HepG2 (cell line): ENCODE results near the gene CFAP97D1. TPM values are rescaled to one million over a fixed set of nuclear protein-coding genes. Genes with fewer than 3 reads are reported as not detected.

Source experiments
- ATAC-seq: fragments of 200-7000 bp; cut with Tn5 transposase; 3 replicates; pipeline ENCODE4 v1.9.1; 2020; ENCODE audit warnings: mild to moderate bottlenecking, moderate library complexity
- BruUV-seq: library from RNA; stranded (reverse); fragments of 400-500 nt; replicated peaks from 2 replicates; lab custom pipeline; 2021; lab: Mats Ljungman, UMichigan
- CTCF ChIA-PET: fragments of 300-600 bp; formaldehyde crosslinking; extraction: SDS; loops from one replicate; lab custom pipeline; 2021; ENCODE audit warnings: low total read pairs, inconsistent platforms, low intra/inter-chr PET ratio; lab: Yijun Ruan, JAX
- POLR2A ChIA-PET: fragments of 350-600 bp; sonication (Branson Sonifier 250); formaldehyde crosslinking; loops from one replicate; lab custom pipeline; 2020; ENCODE audit warnings: antibody characterized with exemption, inconsistent platforms; lab: Yijun Ruan, JAX
- DNase-seq: peaks from one replicate; pipeline ENCODE4 v3.0.0-alpha.2; 2015; ENCODE audit warnings: low spot score
- FAIRE-seq: peaks from 3 replicates; lab custom pipeline; 2011; peaks lifted over from hg19 to GRCh38; lab: Jason Lieb, UNC
- H2AFZ ChIP-seq: one replicate; pipeline ENCODE4 v1.6.1; 2011; ENCODE audit warnings: low read length, inconsistent platforms
- H3K27ac ChIP-seq: fragments of 300-600 bp; 3 replicates; pipeline ENCODE4 v1.8.0; 2011; ENCODE audit warnings: mixed run types, mild to moderate bottlenecking, mixed read lengths, low read length, inconsistent platforms; ENCODE audit not compliant: insufficient read depth; ENCODE audit errors: extremely low read length
- H3K27me3 ChIP-seq, 2 experiments: fragments of 200-600 bp in 1 of 2; 2 replicates in 1 of 2; 3 replicates in 1 of 2; pipeline versions ENCODE4 v1.6.0 to v1.8.0; 2011; ENCODE audit warnings: low read length in 2 of 2, mild to moderate bottlenecking in 2 of 2, moderate library complexity in 2 of 2, inconsistent platforms in 1 of 2; ENCODE audit not compliant: insufficient read depth in 2 of 2, control insufficient read depth in 1 of 2
- H3K36me3 ChIP-seq, 2 experiments: fragments of 200-600 bp in 1 of 2; replicated peaks in 1 of 2; 2 replicates in 1 of 2; 3 replicates in 1 of 2; pipeline versions ENCODE4 v1.5.1 to v1.8.0; 2011; ENCODE audit warnings: low read length in 2 of 2, inconsistent platforms in 1 of 2; ENCODE audit not compliant: insufficient read depth in 2 of 2, control insufficient read depth in 1 of 2
- H3K4me1 ChIP-seq: 2 replicates; pipeline ENCODE4 v1.5.1; 2012; ENCODE audit warnings: low read length, inconsistent platforms; ENCODE audit not compliant: insufficient read depth
- H3K4me2 ChIP-seq: 2 replicates; pipeline ENCODE4 v1.6.0; 2011; ENCODE audit warnings: low read depth, low read length, inconsistent platforms
- H3K4me3 ChIP-seq, 3 experiments: fragments of 200-600 bp in 1 of 3; sonication (generic), shearing (Covaris generic) in 1 of 3; replicated peaks in 1 of 3; 2 replicates each; pipeline ENCODE4 v1.5.1; 2011 to 2016; ENCODE audit warnings: low read length in 3 of 3, inconsistent platforms in 2 of 3, low read depth in 2 of 3, mild to moderate bottlenecking in 2 of 3, control low read depth in 1 of 3, mixed read lengths in 1 of 3; ENCODE audit not compliant: insufficient read depth in 1 of 3
- H3K79me2 ChIP-seq: one replicate; pipeline ENCODE4 v1.6.1; 2011; ENCODE audit warnings: low read length, inconsistent platforms; ENCODE audit not compliant: insufficient read depth
- H3K9ac ChIP-seq: 2 replicates; pipeline ENCODE4 v1.6.0; 2011; ENCODE audit warnings: mild to moderate bottlenecking, low read depth, low read length, inconsistent platforms; ENCODE audit not compliant: insufficient read depth
- H3K9me3 ChIP-seq: 2 replicates; pipeline ENCODE4 v1.5.1; 2012; ENCODE audit warnings: mild to moderate bottlenecking, low read length
- H4K20me1 ChIP-seq: 2 replicates; pipeline ENCODE4 v1.6.0; 2011; ENCODE audit warnings: inconsistent platforms, mild to moderate bottlenecking, low read length, moderate library complexity; ENCODE audit not compliant: insufficient read depth
- SMAD9 ChIP-seq: sonication (generic); formaldehyde crosslinking; IDR thresholded peaks from 2 replicates; pipeline ENCODE4 v1.5.1; 2020; ENCODE audit warnings: mild to moderate bottlenecking, missing genetic modification reagents
- SP2 ChIP-seq: sonication (generic); formaldehyde crosslinking; IDR thresholded peaks from 2 replicates; pipeline ENCODE4 v1.5.1; 2020; ENCODE audit warnings: mild to moderate bottlenecking, missing genetic modification reagents
- THAP9 ChIP-seq: sonication (generic); formaldehyde crosslinking; IDR thresholded peaks from 2 replicates; pipeline ENCODE4; 2020; ENCODE audit warnings: missing genetic modification reagents, mild to moderate bottlenecking, borderline replicate concordance
- ZNF136 ChIP-seq: sonication (generic); formaldehyde crosslinking; IDR thresholded peaks from 2 replicates; pipeline ENCODE4 v1.8.1; 2022; ENCODE audit warnings: low read depth, mild to moderate bottlenecking, moderate library complexity, missing genetic modification reagents
- ZNF337 ChIP-seq: sonication (generic); formaldehyde crosslinking; IDR thresholded peaks from 2 replicates; pipeline ENCODE4 v1.5.1; 2020; ENCODE audit warnings: missing genetic modification reagents, low read depth, mild to moderate bottlenecking, borderline replicate concordance
- WGBS: methylation state at CpG from one replicate; pipeline ENCODE4 v1.1.6; 2017; ENCODE audit warnings: low lambda C conversion rate; 5-methylcytosine and 5-hydroxymethylcytosine counted together
- in situ Hi-C: cut with HindIII; loops from 2 replicates; pipeline ENCODE4 v1.10.0; 2017; ENCODE audit warnings: low pct_unique_long_range_greater_than_20kb; ENCODE audit not compliant: extremely low pct_ligation_motif_present
- intact Hi-C: fragments of 100-400 bp; cut with micrococcal nuclease; formaldehyde crosslinking; loops from one replicate; pipeline ENCODE4 v1.10.0; 2022; ENCODE audit not compliant: unreplicated experiment
- polyA plus RNA-seq, 8 experiments: library from polyadenylated mRNA; depleted of rRNA in 3 of 8; stranded (reverse) in 7 of 8; unstranded in 1 of 8; fragments of >200 nt; fragmentation: Illumina TruSeq in 4 of 8; extraction: Trizol in 4 of 8; gene quantifications; 2 replicates each; pipeline versions ENCODE4 v1.2.1 to v1.2.3, GENCODE V29; 2011 to 2016; ENCODE audit warnings: low read depth in 4 of 8, missing spikeins in 1 of 8, mixed read lengths in 1 of 8; ENCODE audit not compliant: insufficient read depth in 1 of 8
- total RNA-seq, 5 experiments: library from RNA; depleted of rRNA; stranded (reverse); fragments of >200 nt; fragmentation: Illumina TruSeq; extraction: Trizol; gene quantifications; 2 replicates each; pipeline ENCODE4 v1.2.3, GENCODE V29; 2016; ENCODE audit warnings: low read depth in 1 of 5

CFAP97D1 gene
- total and polyA plus RNA-seq, 2 of the 13 experiments (the other 11 are each of a cell fraction or from before 2014, with no cell fraction given): 0.02 TPM; not detected in 1

- no peak overlapping the region for H3K4me2 ChIP-seq
- no peak overlapping the region for H3K27ac ChIP-seq
- intact Hi-C loops: no loop called here
- ATAC-seq (no peak), DNase-seq (no peak), FAIRE-seq (no peak)
- no TSS peak for BruUV-seq
- POLR2A ChIA-PET: no interaction called here
- peaks cover 12% of the 10 kb centered on the region for H3K4me1 ChIP-seq
- H2AFZ ChIP-seq: no peak overlapping the region
- no peaks in the 10 kb centered on the region for H3K79me2 ChIP-seq
- H3K9ac ChIP-seq: no peak overlapping the region
- CTCF ChIA-PET: no interaction called here
- no peaks in the 10 kb centered on the region for H3K36me3 ChIP-seq
- in situ Hi-C loops: no loop called here
- no peaks in the 10 kb centered on the region for H4K20me1 ChIP-seq
- 21% methylated on average over 5 of the region's 5 CpGs for WGBS
- no peak for TF ChIP-seq ZNF337 (CRISPR knock-in tag)
- TF ChIP-seq SP2: no peak
- no peak for TF ChIP-seq SMAD9
- no peak for TF ChIP-seq THAP9
- no peak for TF ChIP-seq ZNF136
- TF ChIP-seq, all 625 proteins: peak for 0
- Histone ChIP-seq H3K27me3 (peaks cover 10 to 67% of the 10 kb centered on the region in 2 experiments), H3K9me3 (no peaks in the 10 kb centered on the region), H3K4me3 (no peak overlapping the region)
These were observed 30.1 kb upstream of the CFAP97D1 start for GRCh38 chr17:43750153-43750552.
